Transverse colon (tissue), 3 donors: ENCODE results near the gene SMIM36.

ENCODE experiments used
- POLR2A ChIP-seq: fragments of 450-650 bp; IDR thresholded peaks from one replicate; pipeline ENCODE4 v1.6.1; 2016; ENCODE audit warnings: antibody characterized with exemption, mild to moderate bottlenecking, moderate library complexity
- TF ChIP-seq, protein P1 (sequence below), 5 experiments: fragments of 200-600 bp in 3 of 5; fragments of 450-650 bp in 2 of 5; sonication (generic) in 3 of 5; IDR thresholded peaks; 1 replicate in 2 of 5; 2 replicates in 3 of 5; pipeline ENCODE4 v1.5.1; 2016 to 2017; ENCODE audit warnings: antibody characterized with exemption in 5 of 5, inconsistent platforms in 3 of 5, mild to moderate bottlenecking in 2 of 5, moderate library complexity in 1 of 5

DNA sequence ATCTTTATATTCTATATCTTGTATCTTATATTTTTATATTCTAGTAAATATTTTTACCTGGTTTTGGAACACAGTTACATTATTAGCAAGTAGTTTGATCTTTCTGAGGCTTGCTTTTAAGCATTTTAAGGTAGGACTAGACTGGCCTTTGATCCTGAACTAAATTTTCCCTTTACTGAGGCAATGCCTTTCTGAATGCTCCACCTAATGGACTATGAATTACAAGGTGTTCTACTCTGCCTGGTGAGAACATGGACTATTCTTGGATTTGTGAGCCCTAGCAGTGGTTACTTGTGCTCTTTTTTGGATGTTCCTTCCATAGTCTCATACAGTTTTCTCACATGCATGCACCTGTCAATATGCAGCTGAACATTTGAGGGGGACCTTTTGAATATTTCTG lies 32.5 kb upstream of the SMIM36 start:
- TF ChIP-seq, protein P1, sequence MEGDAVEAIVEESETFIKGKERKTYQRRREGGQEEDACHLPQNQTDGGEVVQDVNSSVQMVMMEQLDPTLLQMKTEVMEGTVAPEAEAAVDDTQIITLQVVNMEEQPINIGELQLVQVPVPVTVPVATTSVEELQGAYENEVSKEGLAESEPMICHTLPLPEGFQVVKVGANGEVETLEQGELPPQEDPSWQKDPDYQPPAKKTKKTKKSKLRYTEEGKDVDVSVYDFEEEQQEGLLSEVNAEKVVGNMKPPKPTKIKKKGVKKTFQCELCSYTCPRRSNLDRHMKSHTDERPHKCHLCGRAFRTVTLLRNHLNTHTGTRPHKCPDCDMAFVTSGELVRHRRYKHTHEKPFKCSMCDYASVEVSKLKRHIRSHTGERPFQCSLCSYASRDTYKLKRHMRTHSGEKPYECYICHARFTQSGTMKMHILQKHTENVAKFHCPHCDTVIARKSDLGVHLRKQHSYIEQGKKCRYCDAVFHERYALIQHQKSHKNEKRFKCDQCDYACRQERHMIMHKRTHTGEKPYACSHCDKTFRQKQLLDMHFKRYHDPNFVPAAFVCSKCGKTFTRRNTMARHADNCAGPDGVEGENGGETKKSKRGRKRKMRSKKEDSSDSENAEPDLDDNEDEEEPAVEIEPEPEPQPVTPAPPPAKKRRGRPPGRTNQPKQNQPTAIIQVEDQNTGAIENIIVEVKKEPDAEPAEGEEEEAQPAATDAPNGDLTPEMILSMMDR (IDR thresholded peaks at IDR 0.05) = no peak
- TF ChIP-seq POLR2A = no peak
